ENCODE data around the gene AMOTL2. TPM values are rescaled to one million over a fixed set of nuclear protein-coding genes. Genes with fewer than 3 reads are reported as not detected.

Gene AMOTL2
- total RNA-seq, 1 donor from 2014 or later: 156 TPM

DNA sequence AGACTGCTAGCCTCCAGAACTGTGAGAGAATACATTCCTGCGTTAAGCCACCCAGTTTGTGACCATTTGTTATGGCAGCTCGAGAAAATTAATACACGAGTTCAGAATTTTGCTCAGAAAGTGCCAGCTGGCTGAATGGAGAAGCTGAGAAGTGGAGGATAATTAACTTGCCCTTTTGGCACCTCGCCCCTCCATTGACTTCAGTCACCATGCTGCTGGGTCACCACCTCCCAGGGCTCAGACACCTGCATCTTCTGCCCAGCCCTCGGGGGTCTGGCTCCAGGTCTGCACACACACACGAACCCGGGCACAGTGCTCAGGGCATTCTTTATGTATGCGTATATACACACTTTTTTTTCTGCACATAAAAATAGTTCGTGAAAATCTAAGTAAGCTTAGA lies 32.0 kb downstream of the AMOTL2 start:
- H3K27ac ChIP-seq: no peak overlapping the region
- peaks cover 4 to 25% of the 10 kb centered on the region in 2 donors for H3K9me3 ChIP-seq
- peaks cover 0 to 5% of the 10 kb centered on the region in 2 donors for H3K4me1 ChIP-seq
- intact Hi-C loops (cut with DNase I): no loop called here
- H3K36me3 ChIP-seq: no peaks in the 10 kb centered on the region
- DNase-seq (ENCODE audit: low spot score in 2 of 2): peak in 1 of 2 donors; percentile 46
- no peak overlapping the region for H3K4me3 ChIP-seq
- H3K27me3 ChIP-seq: no peaks in the 10 kb centered on the region
- TF ChIP-seq, protein P1, sequence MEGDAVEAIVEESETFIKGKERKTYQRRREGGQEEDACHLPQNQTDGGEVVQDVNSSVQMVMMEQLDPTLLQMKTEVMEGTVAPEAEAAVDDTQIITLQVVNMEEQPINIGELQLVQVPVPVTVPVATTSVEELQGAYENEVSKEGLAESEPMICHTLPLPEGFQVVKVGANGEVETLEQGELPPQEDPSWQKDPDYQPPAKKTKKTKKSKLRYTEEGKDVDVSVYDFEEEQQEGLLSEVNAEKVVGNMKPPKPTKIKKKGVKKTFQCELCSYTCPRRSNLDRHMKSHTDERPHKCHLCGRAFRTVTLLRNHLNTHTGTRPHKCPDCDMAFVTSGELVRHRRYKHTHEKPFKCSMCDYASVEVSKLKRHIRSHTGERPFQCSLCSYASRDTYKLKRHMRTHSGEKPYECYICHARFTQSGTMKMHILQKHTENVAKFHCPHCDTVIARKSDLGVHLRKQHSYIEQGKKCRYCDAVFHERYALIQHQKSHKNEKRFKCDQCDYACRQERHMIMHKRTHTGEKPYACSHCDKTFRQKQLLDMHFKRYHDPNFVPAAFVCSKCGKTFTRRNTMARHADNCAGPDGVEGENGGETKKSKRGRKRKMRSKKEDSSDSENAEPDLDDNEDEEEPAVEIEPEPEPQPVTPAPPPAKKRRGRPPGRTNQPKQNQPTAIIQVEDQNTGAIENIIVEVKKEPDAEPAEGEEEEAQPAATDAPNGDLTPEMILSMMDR (IDR thresholded peaks at IDR 0.05): no peak

DNA sequence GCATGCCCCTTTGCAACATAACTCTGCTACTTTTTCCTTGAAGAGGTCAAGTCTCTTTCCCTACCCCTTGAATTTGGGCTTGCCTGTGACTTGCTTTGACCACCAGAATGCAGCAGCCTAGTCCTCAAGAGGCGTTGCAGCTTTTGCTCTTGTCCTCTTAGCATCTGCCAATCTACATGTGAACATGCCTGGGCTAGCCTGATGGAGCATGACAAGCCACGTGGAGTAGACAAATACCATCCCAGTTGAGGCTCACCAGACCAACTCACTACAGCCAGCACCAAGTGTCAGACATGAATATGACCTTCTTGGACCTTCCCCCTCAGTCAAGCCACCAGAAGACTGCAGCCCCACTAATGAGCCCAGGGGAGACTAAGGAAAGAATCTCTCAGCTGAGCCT lies 32.9 kb downstream of the AMOTL2 start:
- no peaks in the 10 kb centered on the region for H3K27me3 ChIP-seq
- H3K4me1 ChIP-seq: peaks cover 5 to 13% of the 10 kb centered on the region in 2 donors
- intact Hi-C loops (cut with DNase I): no loop called here
- peaks cover under 1 to 16% of the 10 kb centered on the region in 2 donors for H3K9me3 ChIP-seq
- no peak overlapping the region for H3K27ac ChIP-seq
- H3K4me3 ChIP-seq: no peak overlapping the region
- H3K36me3 ChIP-seq: no peaks in the 10 kb centered on the region
- TF ChIP-seq, protein P1 (IDR thresholded peaks at IDR 0.05): no peak
- DNase-seq (ENCODE audit: low spot score in 2 of 2): no peak

DNA sequence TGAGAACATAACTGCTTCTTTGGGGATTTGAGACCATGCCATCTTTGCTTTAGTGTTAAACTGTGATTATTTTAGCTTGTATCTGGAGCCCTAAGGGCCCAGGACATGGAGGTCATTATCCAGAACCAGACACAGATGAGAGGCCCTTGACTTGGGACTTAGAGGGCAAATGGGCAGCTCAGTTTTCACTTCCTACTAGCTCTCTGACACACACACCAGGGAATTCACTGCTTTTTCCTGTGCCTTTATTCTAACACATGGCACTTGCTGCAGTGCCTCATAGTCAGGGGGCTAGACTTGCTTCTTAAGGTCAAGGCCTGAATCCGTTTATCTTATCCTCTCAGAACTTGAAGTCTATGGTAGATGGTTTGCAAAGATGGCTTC lies 33.3 kb downstream of the AMOTL2 start:
- TF ChIP-seq, protein P1 (IDR thresholded peaks at IDR 0.05): no peak
- H3K36me3 ChIP-seq: no peaks in the 10 kb centered on the region
- H3K27ac ChIP-seq: no peak overlapping the region
- no peak for DNase-seq (ENCODE audit: low spot score in 2 of 2)
- H3K9me3 ChIP-seq: peaks cover 0 to 12% of the 10 kb centered on the region in 2 donors
- H3K27me3 ChIP-seq: no peaks in the 10 kb centered on the region
- peaks cover 5 to 17% of the 10 kb centered on the region in 2 donors for H3K4me1 ChIP-seq
- intact Hi-C loops (cut with DNase I): no loop called here
- H3K4me3 ChIP-seq: no peak overlapping the region

DNA sequence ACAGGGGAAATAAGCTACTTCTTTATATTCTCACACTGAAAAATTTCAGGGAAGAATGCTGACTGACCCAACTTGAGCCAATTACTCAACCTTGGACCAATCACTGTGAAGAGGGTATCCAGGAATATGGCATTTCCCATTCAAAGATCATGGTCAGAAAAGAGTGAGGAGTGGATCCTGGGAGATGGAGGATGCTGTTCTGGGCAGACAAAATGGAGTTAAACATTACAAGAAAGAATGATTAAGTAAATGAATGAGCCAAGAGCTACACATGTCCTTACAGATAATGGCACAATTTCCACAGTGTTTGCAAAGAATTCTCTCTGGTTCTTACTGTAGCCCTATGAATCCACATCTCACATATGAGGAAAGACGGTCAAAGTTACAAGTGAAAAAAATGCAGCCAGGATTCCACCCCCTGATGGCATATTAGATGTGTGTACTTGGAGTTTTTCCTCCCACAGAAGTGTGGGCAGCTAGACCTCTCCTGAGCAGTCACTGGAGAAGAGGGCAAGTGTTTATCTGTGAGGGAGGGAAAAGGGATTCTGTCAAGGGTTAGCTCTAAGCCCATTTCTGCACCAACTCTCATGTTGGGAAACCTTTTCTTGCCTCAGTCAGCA lies 33.8 kb downstream of the AMOTL2 start:
- no peak for DNase-seq (ENCODE audit: low spot score in 2 of 2)
- Histone ChIP-seq H3K4me1 (peaks cover 5 to 22% of the 10 kb centered on the region in 2 donors), H3K27me3 (no peaks in the 10 kb centered on the region), H3K27ac (no peak overlapping the region), H3K4me3 (no peak overlapping the region), H3K9me3 (peaks cover 0 to 7% of the 10 kb centered on the region in 2 donors), H3K36me3 (no peaks in the 10 kb centered on the region)
- intact Hi-C loops (cut with DNase I): no loop called here
- TF ChIP-seq, protein P1 (IDR thresholded peaks at IDR 0.05): no peak

DNA sequence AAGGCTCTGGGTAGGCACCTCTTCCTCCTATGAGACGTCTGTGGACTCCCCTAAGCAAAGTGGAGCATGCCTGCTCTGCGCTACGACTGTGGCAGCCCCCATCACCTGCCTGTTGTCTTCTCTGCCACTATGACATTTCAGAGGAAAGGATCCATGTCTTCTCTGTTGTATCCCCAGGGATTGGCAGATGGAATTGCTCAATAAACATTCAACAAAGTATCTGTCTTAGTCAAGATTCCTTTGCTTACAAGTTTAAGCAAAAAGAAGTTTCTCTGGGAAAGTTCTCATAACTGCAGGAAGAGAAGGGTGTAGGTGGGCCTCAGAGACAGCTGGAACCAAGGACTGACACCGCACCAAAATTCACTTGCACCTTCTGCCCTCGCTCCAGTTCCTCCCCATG lies 34.3 kb downstream of the AMOTL2 start:
- peaks cover 0 to 4% of the 10 kb centered on the region in 2 donors for H3K9me3 ChIP-seq
- H3K27ac ChIP-seq: no peak overlapping the region
- peaks cover 5 to 28% of the 10 kb centered on the region in 2 donors for H3K4me1 ChIP-seq
- TF ChIP-seq, protein P1 (IDR thresholded peaks at IDR 0.05): no peak
- H3K27me3 ChIP-seq: no peaks in the 10 kb centered on the region
- intact Hi-C loops (cut with DNase I): no loop called here
- H3K36me3 ChIP-seq: no peaks in the 10 kb centered on the region
- DNase-seq (ENCODE audit: low spot score in 2 of 2): no peak
- no peak overlapping the region for H3K4me3 ChIP-seq

All from ascending aorta (tissue), 2 donors.